WERI-Rb-1 (cell line): Measurements from ENCODE around the gene SYF2.

Experiments
- DNase-seq: peaks from one replicate; pipeline ENCODE4 v3.0.0-alpha.2; 2020
- H3K27ac ChIP-seq: fragments of 250-450 bp; sonication (Bioruptor Pico); 2 replicates; pipeline ENCODE4 v1.5.1; 2020; ENCODE audit warnings: mild to moderate bottlenecking, moderate library complexity
- H3K27me3 ChIP-seq: fragments of 250-450 bp; sonication (Bioruptor Pico); 2 replicates; pipeline ENCODE4 v1.5.1; 2021; ENCODE audit warnings: mild to moderate bottlenecking, low read depth, moderate library complexity; ENCODE audit not compliant: insufficient read depth, severe bottlenecking
- H3K36me3 ChIP-seq: fragments of 250-450 bp; sonication (Bioruptor Pico); 2 replicates; pipeline ENCODE4 v1.5.1; 2020; ENCODE audit warnings: mild to moderate bottlenecking, moderate library complexity
- H3K4me3 ChIP-seq: 2 replicates; pipeline ENCODE4 v1.5.1; 2011; ENCODE audit warnings: low read depth, mild to moderate bottlenecking, control low read depth, low read length
- H3K9me3 ChIP-seq: fragments of 250-450 bp; sonication (Bioruptor Pico); 2 replicates; pipeline ENCODE4 v1.5.1; 2021; ENCODE audit warnings: mild to moderate bottlenecking, moderate library complexity; ENCODE audit not compliant: severe bottlenecking
- TF ChIP-seq, protein P1 (sequence below): IDR thresholded peaks from 2 replicates; pipeline ENCODE4 v1.5.1; 2011; ENCODE audit warnings: low read depth, mild to moderate bottlenecking, control low read depth, inconsistent platforms, low read length

The SYF2 gene

DNA sequence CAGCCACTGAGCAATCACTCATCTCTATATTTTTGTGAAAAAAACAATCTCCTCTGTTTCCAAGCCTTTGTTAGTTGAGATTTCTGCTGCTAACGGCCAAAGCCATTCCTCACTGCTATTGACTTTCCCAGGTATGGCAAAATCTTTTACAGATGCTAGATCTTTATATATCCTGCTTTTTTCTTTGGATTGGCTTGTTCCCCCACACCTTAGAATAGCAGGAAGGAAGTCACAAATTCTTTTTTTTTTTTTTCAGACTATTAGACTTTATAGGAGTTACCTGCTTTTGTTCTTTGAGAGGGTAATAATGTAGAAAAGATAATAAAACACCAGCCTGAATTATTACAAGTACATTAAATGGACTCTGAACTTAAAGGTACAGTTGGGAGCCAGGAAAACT, 24.2 kb downstream of the SYF2 start:
- TF ChIP-seq, protein P1, sequence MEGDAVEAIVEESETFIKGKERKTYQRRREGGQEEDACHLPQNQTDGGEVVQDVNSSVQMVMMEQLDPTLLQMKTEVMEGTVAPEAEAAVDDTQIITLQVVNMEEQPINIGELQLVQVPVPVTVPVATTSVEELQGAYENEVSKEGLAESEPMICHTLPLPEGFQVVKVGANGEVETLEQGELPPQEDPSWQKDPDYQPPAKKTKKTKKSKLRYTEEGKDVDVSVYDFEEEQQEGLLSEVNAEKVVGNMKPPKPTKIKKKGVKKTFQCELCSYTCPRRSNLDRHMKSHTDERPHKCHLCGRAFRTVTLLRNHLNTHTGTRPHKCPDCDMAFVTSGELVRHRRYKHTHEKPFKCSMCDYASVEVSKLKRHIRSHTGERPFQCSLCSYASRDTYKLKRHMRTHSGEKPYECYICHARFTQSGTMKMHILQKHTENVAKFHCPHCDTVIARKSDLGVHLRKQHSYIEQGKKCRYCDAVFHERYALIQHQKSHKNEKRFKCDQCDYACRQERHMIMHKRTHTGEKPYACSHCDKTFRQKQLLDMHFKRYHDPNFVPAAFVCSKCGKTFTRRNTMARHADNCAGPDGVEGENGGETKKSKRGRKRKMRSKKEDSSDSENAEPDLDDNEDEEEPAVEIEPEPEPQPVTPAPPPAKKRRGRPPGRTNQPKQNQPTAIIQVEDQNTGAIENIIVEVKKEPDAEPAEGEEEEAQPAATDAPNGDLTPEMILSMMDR = no peak
- Histone ChIP-seq H3K4me3 (no peak overlapping the region), H3K27ac (no peak overlapping the region), H3K27me3 (no peaks in the 10 kb centered on the region), H3K9me3 (no peaks in the 10 kb centered on the region), H3K36me3 (no peaks in the 10 kb centered on the region)
- no peak for DNase-seq

- no peak overlapping the region for H3K4me3 ChIP-seq
- no peak overlapping the region for H3K27ac ChIP-seq
- H3K27me3 ChIP-seq = no peaks in the 10 kb centered on the region
- DNase-seq = no peak
- no peaks in the 10 kb centered on the region for H3K9me3 ChIP-seq
- TF ChIP-seq, protein P1 = no peak
- no peaks in the 10 kb centered on the region for H3K36me3 ChIP-seq
Measured at GRCh38 chr1:25206201-25206600, 26.1 kb downstream of the SYF2 start.

GRCh38 chr1:25205786-25206185, 26.5 kb downstream of the SYF2 start:
- Histone ChIP-seq H3K4me3 (no peak overlapping the region), H3K27ac (no peak overlapping the region), H3K36me3 (no peaks in the 10 kb centered on the region), H3K27me3 (no peaks in the 10 kb centered on the region), H3K9me3 (no peaks in the 10 kb centered on the region)
- DNase-seq = no peak
- TF ChIP-seq, protein P1 = no peak

GRCh38 chr1:25204797-25205480, 27.4 kb downstream of the SYF2 start:
- TF ChIP-seq, protein P1 = peak; percentile 43; the same call in 1 of the 2 replicates
- no peak for DNase-seq

DNA sequence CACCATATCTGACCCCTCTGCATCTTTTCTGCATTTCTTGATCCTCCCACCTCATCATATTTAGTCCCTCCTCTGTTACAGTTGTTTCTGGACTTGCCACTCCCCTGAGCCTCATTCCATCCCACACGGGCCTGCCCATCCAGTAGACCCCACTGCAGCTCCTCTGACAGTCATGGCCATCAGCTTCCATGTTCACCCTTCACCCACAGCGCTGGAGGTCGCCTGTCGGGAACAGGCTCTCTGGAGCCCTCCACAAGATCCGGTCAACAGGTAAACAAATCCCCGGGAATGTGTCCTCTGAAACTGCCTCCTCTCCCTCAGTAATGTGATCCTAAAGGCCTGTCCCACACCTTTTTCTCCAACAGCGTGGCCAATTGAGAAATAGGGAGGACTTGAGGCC, 31.3 kb downstream of the SYF2 start:
- Histone ChIP-seq H3K4me3 (no peak overlapping the region), H3K36me3 (no peaks in the 10 kb centered on the region), H3K27me3 (no peaks in the 10 kb centered on the region), H3K27ac (no peak overlapping the region), H3K9me3 (no peaks in the 10 kb centered on the region)
- TF ChIP-seq, protein P1 = no peak
- DNase-seq = no peak

More at GRCh38 chr1:25204797-25205480, 27.4 kb downstream of the SYF2 start:
- Histone ChIP-seq H3K27me3 (no peaks in the 10 kb centered on the region), H3K4me3 (no peak overlapping the region), H3K27ac (no peak overlapping the region), H3K36me3 (no peaks in the 10 kb centered on the region), H3K9me3 (no peaks in the 10 kb centered on the region)
